Prostate gland (tissue), 2 donors: ENCODE results near the gene MS4A6A. TPM values are rescaled to one million over a fixed set of nuclear protein-coding genes. Genes with fewer than 3 reads are reported as not detected.
"Not testable (repeated sequence)": the region's sequence is repeated elsewhere in the genome, so short reads cannot be mapped to it uniquely, and the experiment has no call there.

ENCODE experiments used
- DNase-seq: peaks from one replicate; pipeline ENCODE4 v3.0.0-alpha.2; 2019; ENCODE audit warnings: low spot score
- H3K27ac ChIP-seq, 2 donors: fragments of 200-600 bp; sonication (generic); 2 replicates each; pipeline ENCODE4 v1.5.1; 2017 to 2019
- H3K27me3 ChIP-seq: fragments of 200-600 bp; sonication (generic); replicated peaks from 2 replicates; pipeline ENCODE4 v1.5.1; 2019; ENCODE audit not compliant: insufficient read depth
- H3K36me3 ChIP-seq, 2 donors: fragments of 200-600 bp; sonication (generic); 1 replicate in 1 of 2; 2 replicates in 1 of 2; pipeline versions ENCODE4 v1.5.1 to v1.8.1; 2017 to 2019
- H3K4me1 ChIP-seq: fragments of 200-600 bp; sonication (generic); replicated peaks from 2 replicates; pipeline ENCODE4 v1.5.1; 2019
- H3K4me3 ChIP-seq, 2 donors: fragments of 200-600 bp; sonication (generic); 2 replicates each; pipeline ENCODE4 v1.5.1; 2017 to 2019
- H3K9me3 ChIP-seq: fragments of 200-600 bp; sonication (generic); 2 replicates; pipeline ENCODE4 v1.5.1; 2017
- CTCF ChIP-seq, 4 experiments: fragments of 200-600 bp in 2 of 4; fragments of 450-650 bp in 2 of 4; sonication (generic) in 2 of 4; IDR thresholded peaks; 1 replicate in 3 of 4; 2 replicates in 1 of 4; pipeline ENCODE4 v1.5.1; 2016 to 2019; ENCODE audit warnings: antibody characterized with exemption in 4 of 4, mild to moderate bottlenecking in 2 of 4, moderate library complexity in 2 of 4
- POLR2A ChIP-seq: fragments of 450-650 bp; IDR thresholded peaks from one replicate; pipeline ENCODE4 v1.6.1; 2016; ENCODE audit warnings: antibody characterized with exemption, mild to moderate bottlenecking
- POLR2AphosphoS5 ChIP-seq: sonication (generic); formaldehyde crosslinking; IDR thresholded peaks from one replicate; pipeline ENCODE4 v1.6.1; 2017; ENCODE audit warnings: antibody characterized with exemption
- WGBS: methylation state at CpG from one replicate; pipeline ENCODE4 v1.1.5; 2018; 5-methylcytosine and 5-hydroxymethylcytosine counted together
- intact Hi-C: fragments of 100-400 bp; cut with DNase I; formaldehyde crosslinking; loops from one replicate; pipeline ENCODE4 v1.14.2; 2022
- total RNA-seq, 2 donors: library from RNA; depleted of rRNA; stranded (reverse); fragments of >200 nt; gene quantifications; one replicate each; pipeline ENCODE4 v1.1.0, GENCODE V29; 2016

Gene MS4A6A
- total RNA-seq, 2 donors from 2014 or later: 13.4 to 44.1 TPM

DNA sequence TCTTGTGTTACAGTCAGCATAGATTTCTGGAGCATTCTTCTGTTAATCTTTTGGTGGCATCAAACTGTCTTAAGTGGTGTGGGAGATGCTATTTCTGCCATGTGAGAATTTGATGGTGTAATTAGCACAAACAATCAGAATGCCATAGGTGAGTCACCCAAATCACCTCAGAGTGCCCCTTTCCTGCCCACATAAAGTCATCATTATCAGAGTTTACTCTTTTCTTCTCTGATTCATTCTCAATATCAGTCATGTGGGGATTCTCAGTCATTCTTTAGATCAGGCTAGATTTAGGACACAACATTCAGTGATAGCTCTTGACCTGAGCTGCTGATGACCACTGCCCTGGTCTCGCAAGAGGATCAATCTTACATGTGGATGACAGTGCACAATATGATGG, 23.7 kb upstream of the MS4A6A start:
- no peak for DNase-seq
- no peaks in the 10 kb centered on the region for H3K4me1 ChIP-seq

GRCh38 chr11:60204922-60205321, 22.0 kb upstream of the MS4A6A start:
- WGBS: 73% methylated on average over 4 of the region's 4 CpGs

More for the DNA sequence above, 23.7 kb upstream of the MS4A6A start:
- no peaks in the 10 kb centered on the region for H3K27me3 ChIP-seq
- no peak overlapping the region for H3K4me3 ChIP-seq
- H3K27ac ChIP-seq: no peak overlapping the region
- H3K9me3 ChIP-seq: no peaks in the 10 kb centered on the region
- TF ChIP-seq POLR2A: no peak
- no peak for TF ChIP-seq POLR2AphosphoS5
- no peak for TF ChIP-seq CTCF (IDR thresholded peaks at IDR 0.05)
- intact Hi-C loops: no loop called here
- no peaks in the 10 kb centered on the region for H3K36me3 ChIP-seq
- WGBS: 89% methylated on average over 1 of the region's 1 CpG

GRCh38 chr11:60201334-60201733, 18.5 kb upstream of the MS4A6A start:
- intact Hi-C loops, H3K36me3 ChIP-seq, H3K9me3 ChIP-seq, DNase-seq, H3K27me3 ChIP-seq, H3K4me3 ChIP-seq, H3K27ac ChIP-seq, H3K4me1 ChIP-seq: not testable (repeated sequence)
- WGBS: 94% methylated on average over 23 of the region's 26 CpGs

More at GRCh38 chr11:60204922-60205321, 22.0 kb upstream of the MS4A6A start:
- Histone ChIP-seq H3K36me3 (no peaks in the 10 kb centered on the region), H3K27me3 (no peaks in the 10 kb centered on the region), H3K9me3 (no peaks in the 10 kb centered on the region), H3K4me1 (no peaks in the 10 kb centered on the region), H3K27ac (no peak overlapping the region), H3K4me3 (no peak overlapping the region)
- DNase-seq: no peak
- no peak for TF ChIP-seq CTCF (IDR thresholded peaks at IDR 0.05)
- no peak for TF ChIP-seq POLR2A
- TF ChIP-seq POLR2AphosphoS5: no peak
- intact Hi-C loops: no loop called here

DNA sequence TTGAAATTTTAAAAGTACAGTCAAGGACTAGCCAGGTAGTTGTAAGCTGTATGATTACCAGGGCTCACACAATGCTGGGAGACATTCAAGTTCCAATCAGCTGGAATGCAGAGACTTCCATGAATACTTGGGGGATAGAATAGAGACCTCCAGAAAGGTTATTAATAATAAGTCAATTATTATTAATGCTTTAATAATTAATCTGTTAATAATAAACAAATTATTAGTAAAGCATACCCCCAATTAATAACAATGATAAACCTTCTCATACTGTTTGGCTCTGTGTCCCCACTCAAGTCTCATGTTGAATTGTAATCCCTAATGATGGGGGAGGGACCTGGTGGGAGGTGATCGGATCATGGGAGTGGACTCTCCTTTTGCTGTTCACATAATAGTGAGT, 14.6 kb upstream of the MS4A6A start:
- no peaks in the 10 kb centered on the region for H3K4me1 ChIP-seq
- TF ChIP-seq CTCF (IDR thresholded peaks at IDR 0.05) (no peak), POLR2AphosphoS5 (no peak), POLR2A (no peak)
- H3K27ac ChIP-seq: no peak overlapping the region
- H3K9me3 ChIP-seq: no peaks in the 10 kb centered on the region
- H3K36me3 ChIP-seq: no peaks in the 10 kb centered on the region
- H3K4me3 ChIP-seq: no peak overlapping the region
- no peaks in the 10 kb centered on the region for H3K27me3 ChIP-seq
- 85% methylated on average over 1 of the region's 1 CpG for WGBS
- intact Hi-C loops: no loop called here
- no peak for DNase-seq

DNA sequence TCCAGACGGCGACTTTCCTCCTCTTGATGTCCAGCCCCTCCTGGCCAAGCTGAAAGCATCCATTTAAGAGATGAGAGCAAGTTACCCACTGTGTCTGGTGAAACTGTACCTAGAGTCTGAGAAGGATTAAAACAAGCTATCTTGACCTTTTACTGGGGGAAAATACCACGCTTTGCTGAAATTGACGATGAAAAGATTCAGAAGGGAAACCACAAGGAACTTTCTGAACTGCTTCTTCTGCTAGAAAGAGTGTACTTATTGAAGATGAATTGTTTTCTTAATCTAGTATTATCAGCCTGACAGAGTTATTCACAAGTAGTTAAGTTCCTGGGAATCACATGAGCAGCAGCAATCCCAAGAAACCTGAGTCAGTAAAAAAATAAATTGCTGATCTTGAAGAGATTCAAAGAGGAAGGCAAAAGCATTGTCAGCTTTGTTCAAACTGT, 13.1 kb upstream of the MS4A6A start:
- Histone ChIP-seq H3K27ac (no peak overlapping the region), H3K36me3 (no peaks in the 10 kb centered on the region), H3K4me3 (no peak overlapping the region), H3K27me3 (no peaks in the 10 kb centered on the region), H3K4me1 (no peaks in the 10 kb centered on the region), H3K9me3 (no peaks in the 10 kb centered on the region)
- TF ChIP-seq POLR2A: no peak
- no peak for TF ChIP-seq CTCF (IDR thresholded peaks at IDR 0.05)
- no peak for TF ChIP-seq POLR2AphosphoS5
- DNase-seq: no peak
- intact Hi-C loops: no loop called here
- 79% methylated on average over 4 of the region's 4 CpGs for WGBS
